ENCODE results near the gene FGF23.

DNA sequence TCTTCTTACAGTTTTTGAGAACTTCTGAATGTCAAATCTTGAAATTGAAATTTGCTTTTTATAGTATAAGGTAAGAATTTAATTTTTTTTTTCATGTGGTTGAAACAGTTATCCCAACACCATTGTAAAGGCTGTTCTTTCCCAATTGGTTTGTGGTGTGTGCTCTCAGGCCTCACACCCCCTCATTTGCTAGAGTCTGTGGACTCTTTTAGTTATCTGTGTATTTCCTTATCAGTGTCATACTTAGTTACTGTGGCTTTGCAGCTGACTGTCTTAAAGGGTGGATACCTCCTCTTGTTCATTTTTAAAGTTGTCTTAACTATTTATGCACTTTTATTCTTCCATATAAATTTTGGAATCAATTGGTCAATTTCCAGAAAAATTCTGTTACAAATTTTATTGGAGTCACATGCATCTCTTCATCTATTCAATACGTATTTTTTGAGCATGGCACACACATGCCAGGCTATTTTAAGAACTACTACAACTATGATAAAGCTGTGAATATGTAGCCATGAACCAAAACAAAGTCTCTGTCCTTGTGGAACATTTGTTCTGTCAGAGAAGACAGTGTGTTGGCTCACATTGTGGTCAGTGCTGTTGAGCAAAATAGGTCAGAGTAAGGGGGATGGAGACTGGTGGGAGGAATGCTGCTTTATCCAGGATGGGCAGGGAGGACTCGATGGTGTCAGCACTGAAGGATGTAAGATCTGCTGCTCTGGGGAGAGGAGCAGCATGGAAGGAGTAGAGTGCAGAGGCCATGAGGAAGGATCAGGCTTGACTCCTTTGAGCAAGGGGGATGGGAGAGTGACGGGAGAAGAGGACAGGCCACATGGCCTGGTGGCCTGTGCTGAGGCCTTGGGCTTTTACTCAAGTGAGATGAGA lies 24.1 kb downstream of the FGF23 start:
- TF ChIP-seq CTBP1 (IDR thresholded peaks at IDR 0.05; ENCODE audit: borderline replicate concordance) (no peak), ELF4 (IDR thresholded peaks at IDR 0.05) (no peak), SUZ12 (IDR thresholded peaks at IDR 0.05) (no peak), ARNT (IDR thresholded peaks at IDR 0.05) (no peak), NFRKB (IDR thresholded peaks at IDR 0.05) (no peak), BHLHE40 (IDR thresholded peaks at IDR 0.05; ENCODE audit: borderline replicate concordance) (no peak), FOXA1 (IDR thresholded peaks at IDR 0.05) (no peak)
- TF ChIP-seq, protein P1, sequence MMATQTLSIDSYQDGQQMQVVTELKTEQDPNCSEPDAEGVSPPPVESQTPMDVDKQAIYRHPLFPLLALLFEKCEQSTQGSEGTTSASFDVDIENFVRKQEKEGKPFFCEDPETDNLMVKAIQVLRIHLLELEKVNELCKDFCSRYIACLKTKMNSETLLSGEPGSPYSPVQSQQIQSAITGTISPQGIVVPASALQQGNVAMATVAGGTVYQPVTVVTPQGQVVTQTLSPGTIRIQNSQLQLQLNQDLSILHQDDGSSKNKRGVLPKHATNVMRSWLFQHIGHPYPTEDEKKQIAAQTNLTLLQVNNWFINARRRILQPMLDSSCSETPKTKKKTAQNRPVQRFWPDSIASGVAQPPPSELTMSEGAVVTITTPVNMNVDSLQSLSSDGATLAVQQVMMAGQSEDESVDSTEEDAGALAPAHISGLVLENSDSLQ (IDR thresholded peaks at IDR 0.05), result no peak
